Measurements from ENCODE around the gene PRRG2. TPM values are rescaled to one million over a fixed set of nuclear protein-coding genes. Genes with fewer than 3 reads are reported as not detected.
"Not testable (repeated sequence)": the region's sequence is repeated elsewhere in the genome, so short reads cannot be mapped to it uniquely, and the experiment has no call there.

Gene PRRG2
- total RNA-seq, 6 experiments from 2014 or later, result 0.33 to 0.69 (median 0.42) TPM

DNA sequence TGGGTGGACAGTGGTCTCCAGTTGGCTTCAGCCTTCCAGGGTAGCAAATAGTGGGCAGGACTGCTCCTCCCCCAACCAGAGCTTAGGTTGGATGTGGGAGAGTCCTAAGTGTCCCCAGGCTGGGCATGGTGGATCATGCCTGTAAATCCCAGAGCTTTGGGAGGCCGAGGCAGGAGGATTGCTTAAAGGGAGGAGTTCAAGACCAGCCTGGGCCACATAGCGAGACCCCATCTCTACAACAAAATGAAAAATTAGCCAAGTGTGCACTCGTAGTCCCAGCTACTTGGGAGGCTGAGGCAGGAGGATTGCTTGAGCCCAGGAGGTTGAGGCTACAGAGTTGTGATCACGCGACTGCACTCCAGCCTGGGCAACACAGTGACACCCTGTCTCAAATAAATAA, 51.5 kb downstream of the PRRG2 start:
- no peak for TF ChIP-seq CTCF (IDR thresholded peaks at IDR 0.05)
- Mint-ChIP-seq H3K4me1 (ENCODE audit: low read depth) (peaks cover 17% of the 10 kb centered on the region), H3K36me3 (ENCODE audit: low read depth) (peaks cover 15% of the 10 kb centered on the region), H3K4me3 (no peak overlapping the region), H3K27ac (no peak overlapping the region), H3K27me3 (ENCODE audit: insufficient read depth) (no peaks in the 10 kb centered on the region; the same call in 1 of the 2 replicates), H3K9me3 (no peaks in the 10 kb centered on the region)
- no peak for DNase-seq

DNA sequence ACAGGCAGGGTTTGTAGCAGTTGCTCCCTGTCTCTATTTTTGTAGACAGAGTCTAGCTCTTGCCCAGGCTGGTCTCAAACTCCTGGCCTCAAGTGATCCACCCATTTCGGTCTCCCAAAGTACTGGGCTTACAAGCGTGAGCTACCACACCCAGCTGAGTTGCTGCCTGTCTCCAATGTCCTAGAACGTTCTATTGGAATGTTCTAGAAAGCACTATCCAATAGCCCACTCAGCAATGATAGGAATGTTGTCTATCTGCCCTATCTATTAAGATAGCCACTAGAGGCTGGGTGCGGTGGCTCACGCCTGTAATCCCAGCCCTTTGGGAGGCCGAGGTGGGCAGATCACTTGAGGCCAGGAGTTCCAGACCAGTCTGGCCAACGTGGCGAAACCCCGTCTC, 52.2 kb downstream of the PRRG2 start:
- Mint-ChIP-seq H3K36me3 (ENCODE audit: low read depth) (peaks cover 15% of the 10 kb centered on the region), H3K4me1 (ENCODE audit: low read depth) (peaks cover 24% of the 10 kb centered on the region)
- DNase-seq; H3K9me3 Mint-ChIP-seq; H3K27ac Mint-ChIP-seq; H3K27me3 Mint-ChIP-seq (ENCODE audit: insufficient read depth); H3K4me3 Mint-ChIP-seq: not testable (repeated sequence)

- peaks cover 37% of the 10 kb centered on the region for H3K4me1 Mint-ChIP-seq (ENCODE audit: low read depth)
- H3K27me3 Mint-ChIP-seq (ENCODE audit: insufficient read depth), result peaks cover 5% of the 10 kb centered on the region
- H3K36me3 Mint-ChIP-seq (ENCODE audit: low read depth), result peaks cover 7% of the 10 kb centered on the region; the same call in 1 of the 2 replicates
These were observed 54.6 kb downstream of the PRRG2 start for GRCh38 chr19:49635530-49636232.

DNA sequence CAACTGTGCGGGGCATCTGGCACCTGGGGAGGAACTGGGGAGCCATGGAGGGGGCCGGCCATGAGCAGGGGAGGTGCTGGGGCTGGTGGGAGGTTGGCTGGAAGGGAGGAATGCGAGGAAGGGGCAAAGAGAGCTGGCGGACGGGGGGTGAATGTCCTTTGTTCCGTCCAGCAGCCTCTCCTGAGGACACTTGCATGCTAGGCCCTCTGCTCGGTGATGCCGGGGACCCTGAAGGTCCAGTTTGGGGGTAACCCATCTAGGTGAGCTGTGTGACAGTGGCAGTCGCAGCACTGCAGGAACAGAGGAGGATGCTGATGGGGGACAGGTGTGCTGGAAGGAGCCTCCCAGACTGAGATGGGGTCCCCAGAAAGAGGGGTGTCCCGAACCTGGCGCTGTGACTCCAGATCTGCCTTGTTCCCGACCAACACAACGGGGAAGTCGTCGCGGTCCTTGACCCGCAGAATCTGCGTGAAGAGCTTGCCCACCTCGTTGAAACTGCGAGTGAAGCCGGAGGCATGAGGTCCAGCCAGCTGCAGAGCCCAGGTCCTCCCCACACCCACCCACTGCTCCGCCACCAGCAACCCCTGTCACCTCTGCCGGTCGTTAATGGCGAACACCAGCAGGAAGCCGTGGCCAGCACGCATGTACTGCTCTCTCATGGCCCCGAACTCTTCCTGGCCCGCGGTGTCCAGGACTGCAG, 55.3 kb downstream of the PRRG2 start:
- H3K9me3 Mint-ChIP-seq, result no peaks in the 10 kb centered on the region
- H3K27ac Mint-ChIP-seq, result peak overlapping the region; percentile 53; the same call in 1 of the 2 replicates
- H3K36me3 Mint-ChIP-seq (ENCODE audit: low read depth), result peaks cover 7% of the 10 kb centered on the region; the same call in 1 of the 2 replicates
- peak overlapping the region; percentile 7; the same call in 1 of the 2 replicates for H3K4me3 Mint-ChIP-seq
- H3K4me1 Mint-ChIP-seq (ENCODE audit: low read depth), result peaks cover 39% of the 10 kb centered on the region
- DNase-seq, result no peak
- no peak for TF ChIP-seq CTCF (IDR thresholded peaks at IDR 0.05)
- H3K27me3 Mint-ChIP-seq (ENCODE audit: insufficient read depth), result peaks cover 11% of the 10 kb centered on the region

More at GRCh38 chr19:49635530-49636232, 54.6 kb downstream of the PRRG2 start:
- H3K9me3 Mint-ChIP-seq, result no peaks in the 10 kb centered on the region
- H3K4me3 Mint-ChIP-seq, result peak overlapping the region; percentile 17; the same call in 1 of the 2 replicates
- peak overlapping the region; percentile 53 for H3K27ac Mint-ChIP-seq
- no peak for DNase-seq
- TF ChIP-seq CTCF (IDR thresholded peaks at IDR 0.05), result peak; percentile 32

DNA sequence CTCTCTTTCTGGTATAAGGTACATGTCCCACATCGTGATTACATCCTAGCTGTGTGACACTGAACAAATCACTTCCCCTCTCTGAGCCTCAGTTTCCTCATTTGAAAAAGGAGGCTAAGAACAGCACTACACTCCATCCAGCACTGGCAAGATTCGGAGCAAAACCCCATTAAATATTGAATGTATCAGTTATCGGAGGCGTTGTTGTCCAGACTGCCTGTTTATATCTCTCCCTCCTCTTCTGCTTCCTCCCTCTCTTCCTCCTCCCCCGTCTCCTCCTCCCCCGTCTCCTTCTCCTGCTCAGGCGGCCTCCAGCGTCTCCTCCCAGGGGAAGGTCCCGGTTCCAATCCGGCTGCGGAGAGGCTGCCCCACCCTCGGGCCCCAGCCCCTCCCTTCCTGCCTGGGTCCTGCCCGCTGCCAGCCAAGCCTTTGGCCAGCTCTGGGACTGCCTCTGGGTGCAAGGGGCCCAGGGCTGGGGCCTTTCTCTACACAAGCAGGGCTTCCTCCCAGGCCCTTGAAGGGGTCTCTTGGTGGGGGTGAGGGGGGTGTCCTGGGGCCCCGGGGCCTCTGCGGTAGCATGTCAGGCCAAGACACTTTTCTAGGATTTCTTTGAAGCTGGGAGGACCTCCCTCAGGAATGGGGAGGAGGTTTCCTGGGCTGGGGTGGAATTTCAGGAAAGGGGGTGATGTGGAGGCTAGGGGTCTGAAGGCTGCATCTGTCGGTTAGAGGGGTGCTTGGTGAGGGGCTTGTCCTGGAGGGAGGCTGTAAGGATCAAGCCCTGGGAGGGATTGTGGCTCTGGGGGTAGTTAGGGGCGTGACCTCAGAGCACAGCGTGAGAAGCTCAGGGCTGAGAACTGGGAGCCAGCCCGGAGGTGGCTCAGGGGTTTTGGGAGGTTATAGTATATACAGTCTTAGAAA, 57.0 kb downstream of the PRRG2 start:
- Mint-ChIP-seq H3K4me1 (ENCODE audit: low read depth) (peaks cover 51% of the 10 kb centered on the region), H3K27me3 (ENCODE audit: insufficient read depth) (peaks cover 17% of the 10 kb centered on the region), H3K36me3 (ENCODE audit: low read depth) (peaks cover 14% of the 10 kb centered on the region)

More for the DNA sequence above, 57.0 kb downstream of the PRRG2 start:
- Mint-ChIP-seq H3K4me3 (peak overlapping the region; percentile 99), H3K27ac (peak overlapping the region; percentile 92), H3K9me3 (no peaks in the 10 kb centered on the region)
- TF ChIP-seq CTCF (IDR thresholded peaks at IDR 0.05), result no peak
- peak; percentile 73 for DNase-seq

Data from HFFc6 (cell line).